GM12878 (cell line): ENCODE data around the gene PREP. TPM values are rescaled to one million over a fixed set of nuclear protein-coding genes. Genes with fewer than 3 reads are reported as not detected.

Experiments
- ATAC-seq: fragments of 200-7000 bp; cut with Tn5 transposase; 3 replicates; pipeline ENCODE4 v1.9.1; 2020; ENCODE audit warnings: mild to moderate bottlenecking, moderate library complexity
- BruUV-seq: library from RNA; stranded (reverse); fragments of 400-500 nt; replicated peaks from 2 replicates; lab custom pipeline; 2021; lab: Mats Ljungman, UMichigan
- CTCF ChIA-PET: fragments of 300-600 bp; sonication (Branson Sonifier 250); formaldehyde crosslinking; extraction: SDS; loops from one replicate; lab custom pipeline; 2021; ENCODE audit warnings: inconsistent platforms; lab: Yijun Ruan, JAX
- POLR2A ChIA-PET: fragments of 350-600 bp; formaldehyde crosslinking; extraction: SDS; loops from one replicate; lab custom pipeline; 2021; ENCODE audit warnings: inconsistent platforms; lab: Charles Lee
- RAD21 ChIA-PET: fragments of 300-600 bp; sonication (Branson Sonifier 250); formaldehyde crosslinking; loops from one replicate; lab custom pipeline; 2023; ENCODE audit warnings: antibody characterized with exemption; ENCODE audit not compliant: unreplicated experiment; lab: Charles Lee
- SMC1A ChIA-PET: fragments of 300-600 bp; sonication (Branson Sonifier 250); formaldehyde crosslinking; loops from one replicate; lab custom pipeline; 2023; ENCODE audit not compliant: unreplicated experiment, uncharacterized antibody; lab: Charles Lee
- DNase-seq: peaks from one replicate; pipeline ENCODE4 v3.0.0-alpha.2; 2011; ENCODE audit warnings: low read depth, low spot score
- FAIRE-seq: peaks from 3 replicates; lab custom pipeline; 2011; peaks lifted over from hg19 to GRCh38; lab: Jason Lieb, UNC
- H2AFZ ChIP-seq: 2 replicates; pipeline ENCODE4 v1.6.0; 2011; ENCODE audit warnings: low read depth, low read length, control low read depth; ENCODE audit not compliant: control insufficient read depth
- H3K27ac ChIP-seq: 2 replicates; pipeline ENCODE4 v1.5.1; 2011; ENCODE audit warnings: control low read depth; ENCODE audit not compliant: control insufficient read depth, insufficient read depth
- H3K27me3 ChIP-seq, 2 experiments: replicated peaks in 1 of 2; 2 replicates each; pipeline versions ENCODE4 v1.6.0 to v1.6.1; 2011; ENCODE audit warnings: low read length in 1 of 2; ENCODE audit not compliant: control insufficient read depth in 2 of 2, insufficient read depth in 2 of 2
- H3K36me3 ChIP-seq, 2 experiments: 2 replicates each; pipeline ENCODE4 v1.5.1; 2011; ENCODE audit warnings: low read length in 1 of 2; ENCODE audit not compliant: control insufficient read depth in 2 of 2, insufficient read depth in 2 of 2
- H3K4me1 ChIP-seq: 2 replicates; pipeline ENCODE4 v1.6.1; 2011; ENCODE audit warnings: mild to moderate bottlenecking, low read length, moderate library complexity, mixed read lengths; ENCODE audit not compliant: control insufficient read depth, insufficient read depth
- H3K4me2 ChIP-seq: 2 replicates; pipeline ENCODE4 v1.6.0; 2011; ENCODE audit warnings: control low read depth; ENCODE audit not compliant: control insufficient read depth, insufficient read depth
- H3K4me3 ChIP-seq: fragments of 200-600 bp; sonication (generic); 2 replicates; pipeline ENCODE4 v1.5.1; 2016
- H3K79me2 ChIP-seq: 2 replicates; pipeline ENCODE4 v1.6.0; 2011; ENCODE audit warnings: low read length; ENCODE audit not compliant: control insufficient read depth, insufficient read depth
- H3K9ac ChIP-seq: 2 replicates; pipeline ENCODE4 v1.8.0; 2011; ENCODE audit warnings: low read length, control low read depth, mixed read lengths; ENCODE audit not compliant: control insufficient read depth, insufficient read depth
- H3K9me3 ChIP-seq: replicated peaks from 3 replicates; pipeline ENCODE4 v1.5.1; 2011; ENCODE audit warnings: mild to moderate bottlenecking, low read length; ENCODE audit not compliant: control insufficient read depth, insufficient read depth
- H4K20me1 ChIP-seq: 2 replicates; pipeline ENCODE4 v1.6.0; 2011; ENCODE audit not compliant: control insufficient read depth, insufficient read depth
- ESRRA ChIP-seq: IDR thresholded peaks from 2 replicates; pipeline ENCODE4 v1.6.1; 2012; ENCODE audit warnings: mild to moderate bottlenecking, low read length, improper control_type of control experiment
- FOS ChIP-seq: IDR thresholded peaks from 3 replicates; pipeline ENCODE4 v1.6.1; 2011; ENCODE audit warnings: borderline replicate concordance; ENCODE audit not compliant: insufficient read length; ENCODE audit errors: extremely low read depth
- FOXM1 ChIP-seq: IDR thresholded peaks from 2 replicates; pipeline ENCODE4 v1.6.1; 2012; ENCODE audit warnings: low read depth, mild to moderate bottlenecking, inconsistent platforms, low read length, moderate library complexity
- NR2C1 ChIP-seq: fragments of 450-650 bp; IDR thresholded peaks from 2 replicates; pipeline ENCODE4 v1.6.1; 2017; ENCODE audit warnings: antibody characterized with exemption, mild to moderate bottlenecking, moderate library complexity
- SMAD1 ChIP-seq: fragments of 450-650 bp; IDR thresholded peaks from 2 replicates; pipeline ENCODE4 v1.6.1; 2018; ENCODE audit warnings: mild to moderate bottlenecking, low read depth; ENCODE audit not compliant: partially characterized antibody
- WRNIP1 ChIP-seq: IDR thresholded peaks from 2 replicates; pipeline ENCODE4 v1.6.1; 2011; ENCODE audit warnings: low read depth, low read length, improper control_type of control experiment, borderline replicate concordance
- ZNF217 ChIP-seq: fragments of 450-650 bp; IDR thresholded peaks from 2 replicates; pipeline ENCODE4 v1.6.1; 2017; ENCODE audit warnings: antibody characterized with exemption, mild to moderate bottlenecking
- ZNF384 ChIP-seq: IDR thresholded peaks from 2 replicates; pipeline ENCODE4 v1.6.1; 2012; ENCODE audit warnings: low read depth, mild to moderate bottlenecking, low read length, improper control_type of control experiment, borderline replicate concordance
- ZNF622 ChIP-seq: fragments of 450-650 bp; IDR thresholded peaks from 2 replicates; pipeline ENCODE4 v1.6.1; 2017; ENCODE audit warnings: mild to moderate bottlenecking, inconsistent platforms
- WGBS: methylation state at CpG from one replicate; pipeline ENCODE4 v1.1.6; 2016; ENCODE audit warnings: low lambda C conversion rate; ENCODE audit not compliant: insufficient replicate concordance, insufficient coverage; ENCODE audit errors: missing lambda C conversion rate; 5-methylcytosine and 5-hydroxymethylcytosine counted together
- in situ Hi-C: fragments of 300-500 bp; cut with MboI; formaldehyde crosslinking; loops from 9 replicates; pipeline ENCODE4 v1.14.3; 2018; ENCODE audit warnings: mixed read lengths
- intact Hi-C: fragments of 100-400 bp; cut with micrococcal nuclease; formaldehyde crosslinking; loops from one replicate; pipeline ENCODE4 v1.14.2; 2022; ENCODE audit not compliant: unreplicated experiment
- polyA plus RNA-seq, 11 experiments: library from polyadenylated mRNA; depleted of rRNA in 4 of 11; unstranded in 6 of 11; stranded (reverse) in 5 of 11; fragments of >200 nt; fragmentation: Nextera tagmentation in 4 of 11; fragmentation: Illumina TruSeq in 1 of 11; extraction: Ambion mirVana in 4 of 11; extraction: Trizol in 1 of 11; gene quantifications; 1 replicate in 1 of 11; 2 replicates in 10 of 11; pipeline versions ENCODE4 v1.2.1 to v1.2.3, GENCODE V29; 2011 to 2016; ENCODE audit warnings: inconsistent platforms in 2 of 11, missing spikeins in 2 of 11, low read depth in 1 of 11
- total RNA-seq, 4 experiments: library from RNA; depleted of rRNA in 3 of 4; stranded (reverse); fragments of >200 nt in 3 of 4; fragmentation: Illumina TruSeq in 1 of 4; extraction: Trizol in 1 of 4; gene quantifications; 2 replicates each; pipeline versions ENCODE4 v1.2.1 to v1.2.3, GENCODE V29; 2013 to 2021
- TF ChIP-seq, protein P1 (sequence below): fragments of 450-650 bp; IDR thresholded peaks from 2 replicates; pipeline ENCODE4 v1.6.1; 2016; ENCODE audit warnings: mild to moderate bottlenecking
- TF ChIP-seq, protein P2 (sequence below): fragments of 450-650 bp; IDR thresholded peaks from 2 replicates; pipeline ENCODE4 v1.6.1; 2014; ENCODE audit warnings: mild to moderate bottlenecking
- TF ChIP-seq, protein P3 (sequence below): fragments of 450-650 bp; IDR thresholded peaks from 2 replicates; pipeline ENCODE4 v1.6.1; 2018; ENCODE audit warnings: borderline replicate concordance, mild to moderate bottlenecking; ENCODE audit not compliant: partially characterized antibody
- TF ChIP-seq, protein P4 (sequence below): IDR thresholded peaks from 2 replicates; pipeline ENCODE4 v1.6.1; 2011; ENCODE audit warnings: mild to moderate bottlenecking, low read depth, low read length, moderate library complexity; ENCODE audit not compliant: insufficient replicate concordance

PREP gene
- total and polyA plus RNA-seq, 10 of the 15 experiments (the other 5 are each of a cell fraction or from before 2014, with no cell fraction given) = 6.5 to 33.6 (median 18.1) TPM

DNA sequence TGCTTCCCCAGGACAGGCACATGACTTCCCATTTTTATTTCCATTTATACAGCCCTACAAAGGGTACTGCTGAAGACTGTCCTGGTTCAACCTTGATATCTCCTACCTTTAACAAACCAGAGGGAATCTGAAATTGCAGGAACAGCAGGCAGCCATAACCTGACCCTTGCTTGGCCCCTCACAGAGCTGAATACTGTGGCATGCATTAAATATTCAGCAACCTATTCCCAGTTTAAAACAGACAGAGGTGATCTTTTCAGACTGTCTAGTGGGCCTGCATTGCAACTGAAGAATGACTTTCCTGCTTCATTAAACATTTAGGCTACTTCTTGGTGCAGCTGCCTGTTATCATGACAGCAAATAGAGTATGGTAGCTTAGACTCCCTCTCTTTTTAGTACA lies 146.3 kb downstream of the PREP start:
- Histone ChIP-seq H3K27ac (no peak overlapping the region), H3K36me3 (no peaks in the 10 kb centered on the region), H2AFZ (no peak overlapping the region), H3K4me2 (no peak overlapping the region), H3K79me2 (no peaks in the 10 kb centered on the region), H4K20me1 (no peaks in the 10 kb centered on the region), H3K9ac (no peak overlapping the region), H3K4me3 (no peak overlapping the region), H3K4me1 (no peaks in the 10 kb centered on the region), H3K9me3 (no peaks in the 10 kb centered on the region), H3K27me3 (no peaks in the 10 kb centered on the region)
- in situ Hi-C loops (no loop called here), intact Hi-C loops (no loop called here)
- ChIA-PET SMC1A (no interaction called here), CTCF (no interaction called here), POLR2A (no interaction called here), RAD21 (no interaction called here)
- ATAC-seq = no peak
- no peak for DNase-seq
- FAIRE-seq = no peak
- no TSS peak for BruUV-seq
- TF ChIP-seq, protein P1, sequence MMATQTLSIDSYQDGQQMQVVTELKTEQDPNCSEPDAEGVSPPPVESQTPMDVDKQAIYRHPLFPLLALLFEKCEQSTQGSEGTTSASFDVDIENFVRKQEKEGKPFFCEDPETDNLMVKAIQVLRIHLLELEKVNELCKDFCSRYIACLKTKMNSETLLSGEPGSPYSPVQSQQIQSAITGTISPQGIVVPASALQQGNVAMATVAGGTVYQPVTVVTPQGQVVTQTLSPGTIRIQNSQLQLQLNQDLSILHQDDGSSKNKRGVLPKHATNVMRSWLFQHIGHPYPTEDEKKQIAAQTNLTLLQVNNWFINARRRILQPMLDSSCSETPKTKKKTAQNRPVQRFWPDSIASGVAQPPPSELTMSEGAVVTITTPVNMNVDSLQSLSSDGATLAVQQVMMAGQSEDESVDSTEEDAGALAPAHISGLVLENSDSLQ = no peak
- TF ChIP-seq ZNF384 = no peak

DNA sequence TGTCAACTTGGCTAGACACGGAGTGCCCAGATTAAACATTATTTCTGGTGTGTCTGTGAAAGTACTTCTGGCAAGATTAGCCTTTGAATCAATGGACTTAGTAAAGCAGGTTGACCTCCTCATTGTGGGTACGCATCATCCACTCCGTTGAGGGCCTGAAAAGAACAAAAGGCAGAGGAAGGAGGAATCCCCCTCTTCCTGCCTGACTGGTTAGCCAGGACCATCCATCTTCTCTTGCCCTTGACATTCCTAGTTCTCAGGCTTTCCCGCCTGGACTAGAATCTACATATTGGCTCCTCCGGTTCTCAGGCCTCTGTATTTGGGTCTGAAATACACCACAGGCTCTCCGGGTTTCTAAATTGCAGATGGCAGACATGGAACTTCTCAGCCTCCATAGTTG lies 149.1 kb downstream of the PREP start:
- Histone ChIP-seq H3K9ac (no peak overlapping the region), H3K4me2 (no peak overlapping the region), H2AFZ (no peak overlapping the region), H3K79me2 (no peaks in the 10 kb centered on the region), H3K9me3 (no peaks in the 10 kb centered on the region), H3K36me3 (no peaks in the 10 kb centered on the region), H3K27ac (no peak overlapping the region), H3K4me1 (no peaks in the 10 kb centered on the region), H4K20me1 (no peaks in the 10 kb centered on the region), H3K27me3 (no peaks in the 10 kb centered on the region), H3K4me3 (no peak overlapping the region)
- RAD21 ChIA-PET = no interaction called here
- SMC1A ChIA-PET = no interaction called here
- ATAC-seq (no peak), DNase-seq (no peak), FAIRE-seq (no peak)
- POLR2A ChIA-PET = no interaction called here
- BruUV-seq = no TSS peak
- intact Hi-C loops (no loop called here), in situ Hi-C loops (no loop called here)
- WGBS = 46% methylated on average over 6 of the region's 6 CpGs
- CTCF ChIA-PET = no interaction called here
- no peak for TF ChIP-seq FOXM1
- TF ChIP-seq NR2C1 = no peak
- no peak for TF ChIP-seq ZNF622
- no peak for TF ChIP-seq SMAD1
- no peak for TF ChIP-seq ESRRA
- no peak for TF ChIP-seq WRNIP1
- no peak for TF ChIP-seq ZNF217
- TF ChIP-seq FOS = no peak
- TF ChIP-seq, protein P2, sequence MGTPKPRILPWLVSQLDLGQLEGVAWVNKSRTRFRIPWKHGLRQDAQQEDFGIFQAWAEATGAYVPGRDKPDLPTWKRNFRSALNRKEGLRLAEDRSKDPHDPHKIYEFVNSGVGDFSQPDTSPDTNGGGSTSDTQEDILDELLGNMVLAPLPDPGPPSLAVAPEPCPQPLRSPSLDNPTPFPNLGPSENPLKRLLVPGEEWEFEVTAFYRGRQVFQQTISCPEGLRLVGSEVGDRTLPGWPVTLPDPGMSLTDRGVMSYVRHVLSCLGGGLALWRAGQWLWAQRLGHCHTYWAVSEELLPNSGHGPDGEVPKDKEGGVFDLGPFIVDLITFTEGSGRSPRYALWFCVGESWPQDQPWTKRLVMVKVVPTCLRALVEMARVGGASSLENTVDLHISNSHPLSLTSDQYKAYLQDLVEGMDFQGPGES = no peak
- TF ChIP-seq, protein P3, sequence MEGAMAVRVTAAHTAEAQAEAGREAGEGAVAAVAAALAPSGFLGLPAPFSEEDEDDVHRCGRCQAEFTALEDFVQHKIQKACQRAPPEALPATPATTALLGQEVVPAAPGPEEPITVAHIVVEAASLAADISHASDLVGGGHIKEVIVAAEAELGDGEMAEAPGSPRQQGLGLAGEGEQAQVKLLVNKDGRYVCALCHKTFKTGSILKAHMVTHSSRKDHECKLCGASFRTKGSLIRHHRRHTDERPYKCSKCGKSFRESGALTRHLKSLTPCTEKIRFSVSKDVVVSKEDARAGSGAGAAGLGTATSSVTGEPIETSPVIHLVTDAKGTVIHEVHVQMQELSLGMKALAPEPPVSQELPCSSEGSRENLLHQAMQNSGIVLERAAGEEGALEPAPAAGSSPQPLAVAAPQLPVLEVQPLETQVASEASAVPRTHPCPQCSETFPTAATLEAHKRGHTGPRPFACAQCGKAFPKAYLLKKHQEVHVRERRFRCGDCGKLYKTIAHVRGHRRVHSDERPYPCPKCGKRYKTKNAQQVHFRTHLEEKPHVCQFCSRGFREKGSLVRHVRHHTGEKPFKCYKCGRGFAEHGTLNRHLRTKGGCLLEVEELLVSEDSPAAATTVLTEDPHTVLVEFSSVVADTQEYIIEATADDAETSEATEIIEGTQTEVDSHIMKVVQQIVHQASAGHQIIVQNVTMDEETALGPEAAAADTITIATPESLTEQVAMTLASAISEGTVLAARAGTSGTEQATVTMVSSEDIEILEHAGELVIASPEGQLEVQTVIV = no peak
- TF ChIP-seq, protein P4, sequence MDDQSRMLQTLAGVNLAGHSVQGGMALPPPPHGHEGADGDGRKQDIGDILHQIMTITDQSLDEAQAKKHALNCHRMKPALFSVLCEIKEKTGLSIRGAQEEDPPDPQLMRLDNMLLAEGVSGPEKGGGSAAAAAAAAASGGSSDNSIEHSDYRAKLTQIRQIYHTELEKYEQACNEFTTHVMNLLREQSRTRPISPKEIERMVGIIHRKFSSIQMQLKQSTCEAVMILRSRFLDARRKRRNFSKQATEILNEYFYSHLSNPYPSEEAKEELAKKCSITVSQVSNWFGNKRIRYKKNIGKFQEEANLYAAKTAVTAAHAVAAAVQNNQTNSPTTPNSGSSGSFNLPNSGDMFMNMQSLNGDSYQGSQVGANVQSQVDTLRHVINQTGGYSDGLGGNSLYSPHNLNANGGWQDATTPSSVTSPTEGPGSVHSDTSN = no peak
